K562 (cell line): Measurements from ENCODE around the gene FUBP3.

Experiments
- FOXM1 ChIP-seq, 2 experiments: fragments of 450-650 bp in 1 of 2; sonication (generic) in 1 of 2; formaldehyde crosslinking in 1 of 2; IDR thresholded peaks; 2 replicates each; pipeline versions ENCODE4 v1.6.1 to v1.9.0; 2017 to 2022; ENCODE audit warnings: low read depth in 2 of 2, mild to moderate bottlenecking in 2 of 2, missing genetic modification reagents in 1 of 2, moderate library complexity in 1 of 2
- JUND ChIP-seq, 2 experiments: IDR thresholded peaks; 2 replicates in 1 of 2; 3 replicates in 1 of 2; pipeline ENCODE4 v1.6.1; 2011; ENCODE audit warnings: borderline replicate concordance in 2 of 2, low read depth in 2 of 2, low read length in 2 of 2, improper control_type of control experiment in 1 of 2, missing biosample characterization in 1 of 2, missing genetic modification characterization in 1 of 2, missing genetic modification reagents in 1 of 2
- MAFG ChIP-seq: fragments of 450-650 bp; conservative IDR thresholded peaks from 2 replicates; pipeline ENCODE4 v1.6.1; 2016; ENCODE audit warnings: missing genetic modification characterization, missing compliant biosample characterization
- POLR2A ChIP-seq: fragments of 450-650 bp; conservative IDR thresholded peaks from 2 replicates; pipeline ENCODE4 v1.6.1; 2016
- TAF1 ChIP-seq: IDR thresholded peaks from 2 replicates; pipeline ENCODE4 v1.6.1; 2011; ENCODE audit warnings: mild to moderate bottlenecking, low read length, moderate library complexity; ENCODE audit not compliant: insufficient read depth, control insufficient read depth, severe bottlenecking; ENCODE audit errors: extremely low read depth

DNA sequence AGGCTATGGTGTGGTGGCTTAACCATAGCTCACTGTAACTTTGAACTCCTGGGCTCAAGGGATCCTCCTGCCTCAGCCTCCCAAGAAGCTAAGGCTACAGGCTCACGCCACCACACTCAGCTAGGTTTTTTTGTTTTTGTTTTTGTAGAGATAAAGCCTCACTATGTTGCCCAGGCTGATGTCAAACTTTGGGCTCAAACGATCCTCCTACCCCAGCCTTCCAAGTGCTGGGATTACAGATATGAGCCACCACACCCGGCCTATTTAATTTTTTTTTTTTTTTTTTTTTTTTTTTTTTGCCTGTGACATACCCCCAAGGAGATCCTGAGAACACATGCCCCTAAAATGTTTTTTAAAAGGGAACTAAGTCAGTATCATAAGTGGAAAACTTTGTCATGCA, 10.4 kb downstream of the FUBP3 start:
- TF ChIP-seq POLR2A = no peak
- TF ChIP-seq TAF1 = no peak
- TF ChIP-seq FOXM1 (IDR thresholded peaks at IDR 0.05; ENCODE audit: low read depth) = no peak
- TF ChIP-seq FOXM1 (CRISPR knock-in tag; IDR thresholded peaks at IDR 0.05; ENCODE audit: low read depth) = no peak
- TF ChIP-seq JUND (IDR thresholded peaks at IDR 0.05; ENCODE audit: borderline replicate concordance, low read depth, low read length) = no peak
- no peak for TF ChIP-seq JUND (tag; IDR thresholded peaks at IDR 0.05; ENCODE audit: borderline replicate concordance, low read depth, low read length)
- no peak for TF ChIP-seq MAFG (tag)
